Stimulated activated CD4-positive, alpha-beta T cell treated with anti-CD3 and anti-CD28 coated beads, Interleukin-1b, Interleukin-23, amount 100 ng/mL, for 24 hours (primary cell): ENCODE measurements around the gene MTA1.

ENCODE experiments used
- DNase-seq, 4 experiments: peaks; one replicate each; pipeline ENCODE4 v3.0.0-alpha.2; 2020; ENCODE audit warnings: low read depth in 4 of 4, low spot score in 1 of 4

Gene MTA1

DNA sequence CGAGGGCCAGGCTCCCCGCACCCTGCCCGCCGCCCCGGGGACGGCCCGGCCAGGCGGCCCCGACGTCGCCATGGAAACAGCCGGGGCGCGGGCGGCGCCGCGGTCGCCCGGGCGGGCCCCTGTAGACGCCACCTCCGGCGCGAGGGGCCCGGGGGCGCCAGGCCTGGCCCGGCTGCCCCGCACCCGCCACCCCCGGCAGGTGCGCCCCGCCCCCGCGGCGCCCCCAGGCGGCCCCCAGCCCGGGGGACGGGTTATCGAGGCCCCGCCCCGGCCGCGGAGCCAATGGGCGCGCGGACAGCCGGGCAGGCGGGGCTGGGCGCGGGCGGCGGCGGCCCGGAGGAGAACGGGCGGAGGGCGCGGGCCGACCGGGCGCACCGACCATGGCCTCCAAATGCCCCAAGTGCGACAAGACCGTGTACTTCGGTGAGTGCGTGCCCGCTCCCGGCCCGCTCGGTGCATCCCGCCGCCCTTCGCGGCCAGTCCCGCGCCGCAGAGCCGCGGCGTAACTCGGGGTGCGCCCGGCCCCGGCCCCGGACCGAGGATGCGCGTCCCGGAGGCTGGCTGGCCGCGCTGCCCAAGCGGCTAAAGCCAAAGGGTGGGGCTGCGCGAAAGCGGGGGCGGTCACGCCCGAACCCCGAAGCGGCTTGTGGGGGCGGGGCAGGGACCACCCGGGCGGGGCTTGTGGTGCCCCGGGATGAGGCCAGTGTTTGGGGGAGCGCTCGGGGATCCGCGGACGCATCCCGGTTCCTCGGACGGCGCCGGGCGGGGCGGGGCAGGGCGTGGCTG, 55.0 kb downstream of the MTA1 start, which contains the start of gene CRIP2:
TSS of gene CRIP2 (plus strand) at position 339 of the 786 bp plus-strand sequence. CDS start at position 381, 42 bp downstream.
- no peak for DNase-seq

DNA sequence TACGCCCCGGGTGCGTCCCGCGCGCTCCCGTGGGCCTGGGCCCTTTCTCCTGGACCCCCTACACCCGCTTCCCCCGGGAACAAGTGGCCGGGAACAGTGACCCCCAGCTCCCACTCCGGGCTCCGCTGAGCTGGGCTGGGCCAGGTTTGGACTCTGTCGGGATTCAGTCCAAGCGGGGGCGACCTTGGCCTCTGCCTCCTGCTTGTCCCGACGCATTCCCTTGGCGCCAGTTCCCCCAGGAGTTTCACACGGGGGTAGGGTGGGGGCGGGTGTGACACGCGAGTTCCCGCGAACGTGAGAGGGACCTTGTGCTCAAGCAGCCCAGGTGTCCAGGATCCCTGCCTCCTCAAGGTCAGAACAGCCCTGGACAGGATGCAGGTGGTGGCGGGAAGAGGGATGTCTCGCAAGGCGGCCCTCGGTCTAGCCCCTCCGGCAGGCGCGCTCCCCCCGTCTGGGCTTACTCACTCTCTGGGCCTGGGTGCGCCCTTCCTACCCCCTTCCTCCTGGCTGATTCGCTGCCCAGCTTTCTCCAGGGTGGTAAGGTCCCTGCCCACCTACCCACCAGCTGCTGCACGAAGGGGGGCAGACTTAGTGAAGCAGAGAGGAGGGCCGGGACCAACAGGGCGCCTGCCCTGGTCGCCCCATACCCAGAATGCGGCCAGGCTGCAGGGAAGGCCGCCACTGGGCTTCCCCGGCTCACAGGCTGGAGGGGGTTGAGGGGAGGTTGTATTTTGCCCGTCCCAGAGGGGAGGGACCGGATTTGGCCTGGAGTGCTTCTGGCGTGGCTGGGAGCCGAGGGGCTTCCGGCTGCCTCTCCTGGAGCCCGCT, 55.9 kb downstream of the MTA1 start:
- DNase-seq, result no peak

DNA sequence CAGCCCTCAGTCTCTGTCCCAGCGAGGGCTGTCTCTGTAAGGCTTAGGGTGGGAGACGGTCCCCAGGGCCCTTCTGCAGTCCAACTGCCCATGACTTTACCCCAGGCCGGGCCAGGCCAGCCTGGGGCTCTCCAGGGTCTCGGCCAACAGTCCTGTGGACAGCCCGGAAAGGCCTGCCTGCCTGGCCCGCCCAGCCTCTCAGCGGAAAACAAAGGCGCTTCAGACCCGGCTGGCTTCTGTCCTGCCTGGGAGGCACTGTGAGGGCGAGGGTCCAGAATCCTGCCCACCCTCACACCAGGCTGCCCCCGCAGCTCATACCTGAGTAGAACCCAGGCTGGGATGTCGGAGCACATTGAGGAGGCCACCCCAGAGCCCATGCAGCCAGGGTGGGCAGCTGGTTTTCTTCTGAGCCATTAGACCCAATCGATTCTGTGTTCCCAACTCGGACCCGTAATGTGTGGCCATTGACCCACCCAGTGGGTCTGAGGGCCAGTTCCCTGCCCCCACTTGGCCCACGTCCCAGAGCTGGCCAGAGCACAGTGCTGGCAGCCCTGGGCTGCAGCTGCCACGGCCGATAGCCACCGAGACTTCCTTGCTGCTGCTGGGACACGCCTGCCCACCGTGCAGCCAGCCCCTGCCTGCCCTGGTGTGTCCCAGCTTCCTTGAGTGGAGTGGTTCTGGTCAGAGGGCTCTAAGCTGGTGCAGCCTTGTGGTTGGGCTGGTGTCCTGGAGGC, 56.6 kb downstream of the MTA1 start:
- no peak for DNase-seq

DNA sequence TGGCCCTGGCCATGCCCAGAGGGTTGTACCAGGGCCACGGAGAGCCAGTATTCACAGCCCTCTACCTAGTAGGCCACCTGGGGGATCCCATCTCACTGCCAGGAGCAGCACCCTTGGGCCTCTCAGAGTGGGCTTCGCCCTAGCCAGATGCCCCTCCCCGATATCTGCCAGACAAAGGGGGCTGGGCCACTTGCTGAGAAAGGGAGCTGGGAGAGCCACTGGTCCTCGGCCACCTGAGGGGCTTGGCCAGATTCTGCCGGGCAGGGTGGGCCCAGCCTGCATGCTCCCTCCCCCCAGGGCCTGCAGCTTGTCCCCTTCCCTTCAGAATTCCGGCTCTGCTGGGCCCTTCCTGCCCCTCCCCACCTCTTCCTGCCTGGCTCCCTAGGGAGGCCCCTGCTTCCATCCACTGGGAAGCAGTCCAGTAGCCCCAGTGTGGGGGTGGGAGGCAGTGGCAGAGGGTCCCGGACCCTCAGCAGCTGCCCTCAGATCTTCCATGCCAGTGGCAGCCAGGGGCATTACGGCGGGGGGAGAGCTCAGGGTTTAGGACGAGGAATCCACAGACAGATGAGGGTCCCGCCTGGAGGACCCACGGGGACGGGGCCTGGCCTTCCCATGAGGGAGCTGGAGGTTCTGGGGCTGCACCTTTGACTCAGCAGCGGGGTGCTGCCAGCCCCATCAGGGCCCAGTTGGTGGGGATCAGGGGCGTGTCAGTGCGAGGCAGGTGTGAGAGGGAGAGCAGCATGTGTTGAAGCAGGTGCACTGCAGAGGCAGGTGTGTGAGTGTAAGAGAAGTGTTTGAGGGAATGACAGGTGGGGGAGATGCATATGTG, 57.4 kb downstream of the MTA1 start:
- DNase-seq, result no peak

DNA sequence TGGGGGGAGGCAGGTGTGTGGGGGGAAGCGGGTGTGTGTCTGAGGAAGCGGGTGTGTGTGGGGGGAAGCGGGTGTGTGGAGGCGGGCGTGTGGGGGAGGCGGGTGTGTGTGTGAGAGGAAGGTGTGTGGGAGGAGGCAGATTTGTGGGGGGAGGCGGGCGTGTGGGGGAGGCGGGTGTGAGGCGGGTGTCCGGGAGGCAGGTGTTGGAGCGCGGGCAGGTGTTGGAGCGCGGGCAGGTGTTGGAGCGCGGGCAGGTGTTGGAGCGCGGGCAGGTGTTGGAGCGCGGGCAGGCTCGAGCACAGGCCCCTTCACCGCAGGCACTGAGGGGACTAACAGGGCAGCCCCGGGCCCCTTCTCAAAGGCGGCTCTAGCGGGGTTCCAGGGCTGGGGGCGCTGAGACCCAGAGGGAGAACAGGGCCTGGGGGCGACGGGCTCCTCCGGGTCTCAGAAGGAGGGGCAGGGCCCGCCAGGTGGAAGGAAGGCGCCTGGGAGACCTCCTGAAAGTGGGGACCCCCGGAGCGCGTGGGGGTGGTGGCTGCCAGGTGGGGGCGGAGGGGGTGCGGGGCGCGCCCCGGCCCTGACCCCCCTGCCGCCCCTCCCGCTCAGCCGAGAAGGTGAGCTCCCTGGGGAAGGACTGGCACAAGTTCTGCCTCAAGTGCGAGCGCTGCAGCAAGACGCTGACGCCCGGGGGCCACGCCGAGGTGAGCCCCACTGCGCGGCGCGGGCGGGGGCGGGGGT, 58.2 kb downstream of the MTA1 start:
- no peak for DNase-seq

DNA sequence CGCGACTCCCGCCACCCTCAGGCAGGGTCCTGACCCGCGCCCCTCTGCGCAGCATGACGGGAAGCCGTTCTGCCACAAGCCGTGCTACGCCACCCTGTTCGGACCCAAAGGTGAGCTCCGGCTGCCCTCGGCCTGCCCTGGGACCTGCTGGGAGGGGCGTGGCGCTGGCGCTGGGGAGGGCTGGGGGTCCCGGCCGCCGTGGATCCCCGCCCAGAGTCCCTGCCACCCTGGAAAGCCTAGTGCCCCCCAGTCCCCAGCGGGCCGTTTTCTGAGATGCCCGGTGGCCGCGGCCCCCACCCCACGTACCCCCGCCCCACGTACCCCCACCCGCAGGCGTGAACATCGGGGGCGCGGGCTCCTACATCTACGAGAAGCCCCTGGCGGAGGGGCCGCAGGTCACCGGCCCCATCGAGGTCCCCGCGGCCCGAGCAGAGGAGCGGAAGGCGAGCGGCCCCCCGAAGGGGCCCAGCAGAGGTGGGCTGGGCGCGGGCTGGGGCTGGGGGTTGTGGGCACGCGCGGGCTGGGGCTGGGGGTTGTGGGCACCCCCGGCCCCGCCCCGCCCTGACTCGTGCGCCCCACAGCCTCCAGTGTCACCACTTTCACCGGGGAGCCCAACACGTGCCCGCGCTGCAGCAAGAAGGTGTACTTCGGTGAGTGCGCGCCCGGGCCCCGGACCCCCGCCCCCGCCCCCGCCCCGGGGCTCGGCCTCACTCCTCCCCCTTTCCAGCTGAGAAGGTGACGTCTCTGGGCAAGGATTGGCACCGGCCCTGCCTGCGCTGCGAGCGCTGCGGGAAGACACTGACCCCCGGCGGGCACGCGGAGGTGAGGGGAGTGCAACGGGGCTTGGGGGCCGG, 59.0 kb downstream of the MTA1 start:
- no peak for DNase-seq

DNA sequence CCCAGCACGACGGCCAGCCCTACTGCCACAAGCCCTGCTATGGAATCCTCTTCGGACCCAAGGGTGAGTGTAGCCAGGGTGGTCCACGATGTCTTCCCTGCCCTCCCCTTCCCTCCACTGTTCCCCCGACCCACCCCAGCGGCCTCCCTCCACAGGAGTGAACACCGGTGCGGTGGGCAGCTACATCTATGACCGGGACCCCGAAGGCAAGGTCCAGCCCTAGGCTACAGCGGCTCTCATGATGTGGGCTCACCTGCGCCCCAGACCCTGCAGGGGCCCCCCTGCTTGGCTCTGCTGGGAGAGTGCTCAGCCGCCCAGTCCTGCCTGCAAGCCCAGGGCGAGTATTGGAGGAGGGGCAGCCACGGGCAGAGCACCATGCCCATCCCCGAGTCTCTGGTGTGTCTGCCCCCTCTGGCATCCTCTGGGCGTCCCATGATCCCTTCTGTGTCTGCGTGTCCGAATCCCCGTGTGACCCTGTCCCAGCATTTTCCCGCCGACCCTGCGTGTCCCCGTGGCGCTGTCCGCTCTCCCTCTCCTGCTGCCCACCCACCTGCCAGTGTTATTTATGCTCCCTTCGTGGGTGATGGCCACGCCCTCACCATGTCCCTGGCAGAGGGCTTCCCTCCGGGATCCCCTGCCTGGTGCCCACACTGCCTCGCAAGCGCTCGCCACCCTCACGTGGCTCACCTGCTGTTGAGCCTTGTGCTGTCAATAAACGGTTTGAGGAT, 60.0 kb downstream of the MTA1 start:
- no peak for DNase-seq

DNA sequence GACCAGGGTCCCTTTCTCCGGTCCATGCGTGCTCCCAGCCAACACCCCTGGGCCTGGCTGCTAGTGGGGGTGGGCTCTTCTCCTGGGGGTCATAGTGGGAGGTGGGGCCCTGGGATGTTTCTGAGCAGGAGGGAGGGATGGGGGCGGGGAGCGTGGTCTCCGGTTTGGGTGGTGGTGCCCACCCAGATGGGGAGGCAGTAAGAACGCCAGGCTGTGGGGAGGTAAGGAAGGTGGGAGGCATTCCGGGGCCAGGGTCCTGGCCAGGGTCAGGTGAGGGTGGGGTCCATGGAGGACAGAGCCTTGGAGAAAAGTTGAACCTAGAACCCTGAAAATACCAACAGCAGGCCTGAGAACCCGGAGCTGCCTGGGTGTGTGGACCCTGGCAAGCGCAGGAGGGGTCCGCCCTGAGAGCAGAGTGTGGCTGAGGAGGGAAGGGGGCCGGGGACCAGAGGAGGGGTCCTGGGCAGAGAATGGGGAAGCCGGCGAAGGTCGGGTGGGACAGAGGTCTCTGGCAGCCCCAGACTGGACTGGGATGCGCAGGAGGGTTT, 60.6 kb downstream of the MTA1 start:
- no peak for DNase-seq

DNA sequence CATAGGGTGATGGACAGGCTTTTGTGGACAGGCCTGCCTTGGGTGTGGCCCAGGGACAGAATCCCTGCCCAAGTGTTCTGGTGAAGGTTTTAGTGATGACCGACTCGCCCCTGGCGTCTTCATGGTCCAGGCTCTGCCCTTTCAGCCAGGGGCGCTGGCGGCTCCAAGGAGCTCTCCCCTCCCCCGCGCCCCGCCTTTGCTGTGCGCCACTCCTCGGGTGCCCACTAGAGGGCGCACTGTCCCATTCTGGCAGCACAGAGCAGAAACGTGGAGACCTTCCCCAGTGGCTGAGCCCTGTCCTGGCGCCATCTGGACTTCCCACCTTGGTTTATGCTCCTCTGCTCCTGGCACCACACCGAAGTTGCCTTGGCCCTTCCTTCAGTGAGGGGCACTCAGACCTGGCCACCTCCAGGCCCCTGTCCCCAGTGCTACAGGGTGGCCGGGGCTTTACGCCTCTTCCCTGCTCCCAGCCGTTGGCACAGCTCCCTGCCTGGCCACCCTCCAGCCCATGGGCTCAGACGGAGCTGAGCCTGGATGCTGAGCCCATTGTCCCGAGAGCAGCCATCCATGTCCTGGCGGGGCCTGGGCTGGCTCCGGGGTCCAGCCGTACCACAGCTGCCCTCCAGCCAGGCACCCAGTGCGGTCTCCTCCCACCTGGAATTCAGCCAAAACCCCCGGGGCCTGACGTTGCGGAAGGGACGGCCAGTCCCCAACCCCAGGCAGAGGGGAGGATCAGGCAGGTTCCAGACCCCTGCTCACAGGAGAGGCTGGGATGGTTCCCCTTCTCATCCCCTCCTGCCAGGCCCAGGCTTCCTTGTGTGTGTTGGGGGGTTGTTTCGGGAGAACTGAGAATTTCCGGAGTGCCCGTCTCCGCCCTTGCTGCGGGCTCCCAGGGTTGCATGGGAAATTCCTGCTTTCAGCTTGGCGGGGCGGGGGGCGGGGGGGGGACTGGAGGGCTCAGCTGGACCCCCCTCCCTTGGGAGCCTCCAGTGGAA, 61.5 kb downstream of the MTA1 start:
- DNase-seq, result peak; percentile 79 to 84 (median 82)

DNA sequence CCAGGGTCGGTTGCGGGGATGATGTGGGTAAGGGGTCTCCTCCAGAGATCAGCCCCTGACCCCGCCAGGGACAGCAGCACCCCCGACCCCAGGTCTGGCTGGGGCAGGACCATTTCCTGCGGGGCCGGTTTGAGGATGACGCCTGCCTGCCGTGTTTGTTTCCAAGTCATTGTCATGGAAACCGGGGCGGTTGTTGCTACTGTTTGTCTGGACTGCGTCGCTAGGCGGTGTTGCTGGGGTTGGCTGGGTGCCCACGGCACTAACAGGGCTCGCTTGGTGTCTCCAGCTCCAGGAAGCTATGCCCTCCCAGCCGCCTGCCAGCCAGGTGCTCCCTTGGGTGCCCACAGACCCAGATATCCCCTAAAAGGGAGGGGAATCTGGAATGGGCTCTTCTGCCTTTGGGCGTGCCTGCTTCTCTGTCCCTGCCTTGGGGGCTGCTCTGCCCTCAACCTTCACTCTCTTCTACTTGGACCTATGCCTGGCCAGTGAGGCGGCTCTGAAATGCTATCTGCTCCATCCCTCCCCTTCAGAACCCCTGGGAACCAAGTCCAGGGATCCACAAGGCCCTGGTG, 62.3 kb downstream of the MTA1 start:
- peak; percentile 61 to 82 (median 80) for DNase-seq

DNA sequence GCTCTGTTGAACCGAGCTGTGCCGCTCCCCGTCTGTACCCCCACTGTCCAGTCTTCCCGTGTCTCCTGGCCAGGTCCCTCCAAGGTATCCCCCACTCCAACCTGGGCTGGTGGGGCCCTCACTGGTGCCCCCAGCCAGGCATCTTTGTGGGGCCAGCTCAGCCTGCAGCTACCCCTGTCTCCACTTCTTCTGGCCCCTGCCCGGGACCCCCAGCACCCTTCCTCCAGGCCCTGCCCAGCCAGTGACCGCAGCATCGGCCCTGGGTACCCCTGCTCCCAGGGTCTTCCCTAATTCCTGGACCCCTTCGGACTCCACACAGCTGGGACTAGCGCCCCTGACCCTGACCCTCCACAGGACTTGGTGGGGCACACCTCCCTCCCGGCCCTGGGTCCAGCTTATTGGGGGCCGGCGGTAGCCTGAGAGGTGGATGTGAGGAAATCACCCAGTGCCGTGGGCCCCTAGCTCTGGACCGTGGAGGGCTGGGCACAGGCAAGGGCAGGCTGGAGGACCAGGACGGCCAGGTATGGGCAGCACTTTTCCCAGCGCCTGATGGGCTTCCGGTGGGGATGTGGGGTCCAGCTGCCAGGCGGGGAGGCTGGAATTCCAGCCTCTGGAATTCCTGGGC, 63.0 kb downstream of the MTA1 start:
- DNase-seq, result no peak

DNA sequence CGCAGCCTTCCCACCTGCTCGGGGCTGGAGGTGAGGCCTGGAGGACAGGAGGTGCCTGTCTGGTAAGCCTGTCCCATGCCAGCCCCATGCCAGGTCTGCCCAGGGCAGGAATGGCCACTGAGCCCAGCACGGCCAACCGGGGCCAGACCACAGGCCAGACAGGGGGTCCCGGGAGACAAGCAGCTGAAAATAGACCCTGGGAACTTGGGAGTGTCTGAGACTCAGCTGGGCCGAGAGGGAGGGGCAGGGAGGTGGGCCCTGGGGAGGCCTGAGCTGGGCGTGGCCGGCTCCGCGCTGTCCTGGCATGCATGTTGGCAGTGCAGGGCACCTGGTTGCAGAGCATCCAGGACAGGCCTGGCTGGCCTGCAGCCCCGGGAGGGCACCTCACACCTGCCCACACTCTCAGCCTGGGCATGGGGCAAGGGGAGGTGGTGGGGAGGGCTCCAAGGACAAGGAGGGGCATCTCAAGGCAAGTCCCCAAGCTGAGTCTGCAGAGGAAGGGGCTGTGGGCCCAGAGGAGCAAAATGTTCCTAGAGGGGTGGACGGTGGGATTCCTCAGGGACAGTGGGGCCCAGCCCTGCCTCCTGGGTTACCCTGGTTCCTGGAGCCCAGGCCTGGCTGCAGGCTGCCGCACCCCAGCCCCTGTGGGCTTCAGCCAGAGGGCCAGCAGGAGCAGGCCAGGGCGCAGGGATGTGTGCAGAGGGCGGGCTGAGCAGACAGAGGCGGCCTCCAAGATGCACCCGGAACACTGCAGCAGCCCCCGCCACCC, 63.9 kb downstream of the MTA1 start:
- no peak for DNase-seq

DNA sequence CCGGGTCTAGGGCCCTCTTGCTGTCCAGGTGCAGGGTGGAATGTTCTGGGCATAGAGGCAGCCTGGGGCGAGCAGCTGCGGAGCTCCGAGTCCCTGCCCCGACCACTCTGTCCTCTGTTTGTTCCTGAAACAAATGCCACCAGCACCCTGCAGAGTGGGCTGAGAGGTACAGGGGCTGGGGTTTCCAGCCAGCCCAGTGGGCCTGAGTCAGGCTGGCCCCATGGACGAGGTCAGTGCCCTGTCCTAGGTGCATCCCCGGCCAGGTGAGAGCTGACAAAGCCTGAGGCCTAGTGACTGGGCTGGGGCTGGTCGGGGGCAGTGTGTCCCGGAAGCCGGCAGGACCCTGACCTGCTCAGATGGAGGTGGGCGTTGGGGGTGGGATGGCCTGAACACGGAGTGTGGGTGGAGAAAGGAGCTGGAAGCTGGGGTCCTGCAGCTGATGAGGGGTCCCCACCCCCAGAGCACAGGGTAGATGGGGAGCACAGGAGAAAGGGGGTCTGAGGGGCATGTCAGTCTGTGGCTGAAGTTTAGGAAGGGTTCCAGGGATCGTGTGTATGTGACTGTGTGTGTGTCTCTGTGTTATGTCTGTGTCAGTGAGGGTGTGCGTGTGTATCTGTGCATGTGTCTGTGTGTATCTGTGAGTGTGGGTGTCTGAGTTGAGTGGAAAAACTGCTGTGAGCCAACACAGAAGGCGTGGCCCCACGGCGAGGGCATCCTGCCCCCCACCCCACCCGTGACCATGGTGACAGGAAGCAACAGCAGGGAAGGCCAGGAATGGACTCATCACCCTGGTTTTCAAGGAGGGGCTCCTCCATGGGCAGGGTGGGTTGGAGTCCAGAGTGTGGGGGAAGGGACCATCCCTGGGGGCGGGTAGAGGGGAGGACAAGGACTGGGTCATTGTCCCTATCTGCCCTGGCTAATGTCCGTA, 64.7 kb downstream of the MTA1 start:
- DNase-seq, result no peak

DNA sequence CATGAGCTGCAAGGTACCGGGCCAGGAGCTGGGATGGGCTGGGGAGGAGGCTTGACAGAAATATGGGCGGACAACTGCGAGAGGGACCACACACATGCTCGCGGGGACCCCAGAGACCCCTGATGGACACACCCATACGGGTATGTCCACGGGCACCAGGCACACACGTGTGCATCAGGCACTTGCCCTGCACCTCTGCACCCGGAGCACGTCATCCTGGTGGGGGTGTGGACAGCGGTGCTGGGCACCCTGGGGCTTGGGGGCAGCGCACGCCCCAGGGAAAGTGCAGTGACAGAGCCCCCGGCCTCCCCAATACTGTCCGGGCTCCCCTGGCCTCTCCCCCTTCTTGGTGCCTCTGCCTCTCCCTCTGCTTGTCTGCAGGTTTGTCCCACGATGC, 65.4 kb downstream of the MTA1 start:
- DNase-seq, result no peak
